Natural killer cell (primary cell): Measurements from ENCODE around the gene ACLY. TPM values are rescaled to one million over a fixed set of nuclear protein-coding genes. Genes with fewer than 3 reads are reported as not detected.

Source experiments
- ATAC-seq, 3 donors: fragments of 150-1000 bp in 2 of 3; fragments of 200-7000 bp in 1 of 3; cut with Tn5 transposase; 1 replicate in 1 of 3; 2 replicates in 2 of 3; pipeline ENCODE4 v1.10.0; 2021; ENCODE audit warnings: mild to moderate bottlenecking in 2 of 3, moderate library complexity in 2 of 3
- DNase-seq, 2 donors: peaks; one replicate each; pipeline versions ENCODE4 v3.0.0 to v3.0.0-alpha.2; 2013 to 2021; ENCODE audit warnings: mixed read lengths in 1 of 2
- H3K27ac ChIP-seq: one replicate; pipeline ENCODE4 v1.5.1; 2013; ENCODE audit warnings: mild to moderate bottlenecking, low read length
- H3K27me3 ChIP-seq: one replicate; pipeline ENCODE4 v1.6.1; 2013; ENCODE audit warnings: low read length; ENCODE audit not compliant: control insufficient read depth, insufficient read depth
- H3K36me3 ChIP-seq: one replicate; pipeline ENCODE4 v1.6.1; 2013; ENCODE audit warnings: low read length; ENCODE audit not compliant: control insufficient read depth, insufficient read depth
- H3K4me1 ChIP-seq: one replicate; pipeline ENCODE4 v1.6.1; 2013; ENCODE audit warnings: low read length; ENCODE audit not compliant: control insufficient read depth, insufficient read depth
- H3K4me3 ChIP-seq: one replicate; pipeline ENCODE4 v1.5.1; 2013; ENCODE audit warnings: low read length
- H3K9me3 ChIP-seq: one replicate; pipeline ENCODE4 v1.6.1; 2013; ENCODE audit warnings: low read length; ENCODE audit not compliant: control insufficient read depth, insufficient read depth
- H3K27ac Mint-ChIP-seq, 2 donors: one replicate each; pipeline ENCODE4 v1.8.0; 2022; ENCODE audit warnings: mild to moderate bottlenecking in 2 of 2, mixed read lengths in 2 of 2, moderate library complexity in 1 of 2
- H3K27me3 Mint-ChIP-seq, 2 donors: one replicate each; pipeline ENCODE4 v1.8.0; 2022; ENCODE audit warnings: low read depth in 2 of 2, mixed read lengths in 2 of 2
- H3K36me3 Mint-ChIP-seq: one replicate; pipeline ENCODE4 v1.8.0; 2022; ENCODE audit warnings: mixed read lengths
- H3K4me1 Mint-ChIP-seq, 2 donors: one replicate each; pipeline ENCODE4 v1.8.0; 2022; ENCODE audit warnings: mixed read lengths in 2 of 2
- H3K4me3 Mint-ChIP-seq: one replicate; pipeline ENCODE4 v1.8.0; 2022; ENCODE audit warnings: mild to moderate bottlenecking, moderate library complexity, mixed read lengths
- H3K9me3 Mint-ChIP-seq, 2 donors: one replicate each; pipeline ENCODE4 v1.8.0; 2022; ENCODE audit warnings: mixed read lengths in 2 of 2
- WGBS: methylation state at CpG from one replicate; pipeline ENCODE4 v1.1.7; 2013; ENCODE audit warnings: missing lambda C conversion rate; ENCODE audit not compliant: insufficient coverage; 5-methylcytosine and 5-hydroxymethylcytosine counted together
- intact Hi-C: fragments of 100-400 bp; cut with micrococcal nuclease; formaldehyde crosslinking; loops from one replicate; pipeline ENCODE4 v1.14.2; 2022
- total RNA-seq, 4 donors: library from RNA; stranded (reverse); fragments of 120-200 nt in 1 of 4; gene quantifications; one replicate each; pipeline versions ENCODE4 v1.2.3 to v1.2.4, GENCODE V29; 2013 to 2022
- TF ChIP-seq, protein P1 (sequence below): fragments of 200-600 bp; IDR thresholded peaks from one replicate; pipeline ENCODE4 v1.8.0; 2022; ENCODE audit warnings: antibody characterized with exemption

The ACLY gene
- total RNA-seq, 3 donors from 2014 or later (not counting 1 experiment from before 2014, with no cell fraction given): 86.5 to 106 (median 106) TPM

DNA sequence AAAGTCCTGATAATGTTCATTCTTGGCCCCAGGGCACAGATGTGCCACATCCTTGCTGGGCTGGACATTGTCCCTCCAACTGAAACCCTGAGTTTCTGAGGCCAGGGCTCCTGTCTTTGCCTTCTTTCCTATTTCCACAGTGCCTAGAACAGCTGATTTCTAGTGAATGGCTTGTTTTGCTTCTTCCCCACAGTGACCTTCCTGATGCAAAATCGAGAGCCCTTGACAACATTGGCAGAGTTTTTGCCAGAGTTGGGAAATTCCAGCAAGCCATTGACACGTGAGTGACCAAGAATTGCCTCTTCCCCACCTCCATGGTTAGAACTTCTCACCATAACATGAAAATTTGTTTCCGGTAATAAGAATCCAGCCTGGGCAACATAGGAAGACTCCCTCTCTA lies 26.2 kb upstream of the ACLY start:
- no peak for ATAC-seq
- 63% methylated on average over 2 of the region's 3 CpGs for WGBS
- intact Hi-C loops: no loop called here

GRCh38 chr17:41943492-41943891 lies 24.7 kb upstream of the ACLY start:
- no peaks in the 10 kb centered on the region for H3K36me3 Mint-ChIP-seq
- TF ChIP-seq, protein P1, sequence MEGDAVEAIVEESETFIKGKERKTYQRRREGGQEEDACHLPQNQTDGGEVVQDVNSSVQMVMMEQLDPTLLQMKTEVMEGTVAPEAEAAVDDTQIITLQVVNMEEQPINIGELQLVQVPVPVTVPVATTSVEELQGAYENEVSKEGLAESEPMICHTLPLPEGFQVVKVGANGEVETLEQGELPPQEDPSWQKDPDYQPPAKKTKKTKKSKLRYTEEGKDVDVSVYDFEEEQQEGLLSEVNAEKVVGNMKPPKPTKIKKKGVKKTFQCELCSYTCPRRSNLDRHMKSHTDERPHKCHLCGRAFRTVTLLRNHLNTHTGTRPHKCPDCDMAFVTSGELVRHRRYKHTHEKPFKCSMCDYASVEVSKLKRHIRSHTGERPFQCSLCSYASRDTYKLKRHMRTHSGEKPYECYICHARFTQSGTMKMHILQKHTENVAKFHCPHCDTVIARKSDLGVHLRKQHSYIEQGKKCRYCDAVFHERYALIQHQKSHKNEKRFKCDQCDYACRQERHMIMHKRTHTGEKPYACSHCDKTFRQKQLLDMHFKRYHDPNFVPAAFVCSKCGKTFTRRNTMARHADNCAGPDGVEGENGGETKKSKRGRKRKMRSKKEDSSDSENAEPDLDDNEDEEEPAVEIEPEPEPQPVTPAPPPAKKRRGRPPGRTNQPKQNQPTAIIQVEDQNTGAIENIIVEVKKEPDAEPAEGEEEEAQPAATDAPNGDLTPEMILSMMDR: no peak

More for the DNA sequence above, 26.2 kb upstream of the ACLY start:
- H3K9me3 ChIP-seq: no peaks in the 10 kb centered on the region
- no peak overlapping the region for H3K4me3 ChIP-seq
- no peak overlapping the region for H3K27ac ChIP-seq
- Mint-ChIP-seq H3K27me3 (peaks cover 4 to 7% of the 10 kb centered on the region in 2 donors), H3K9me3 (no peaks in the 10 kb centered on the region), H3K4me1 (no peaks in the 10 kb centered on the region), H3K36me3 (no peaks in the 10 kb centered on the region), H3K27ac (no peak overlapping the region), H3K4me3 (no peak overlapping the region)
- H3K4me1 ChIP-seq: no peaks in the 10 kb centered on the region
- no peaks in the 10 kb centered on the region for H3K36me3 ChIP-seq
- no peaks in the 10 kb centered on the region for H3K27me3 ChIP-seq
- DNase-seq: no peak
- TF ChIP-seq, protein P1: no peak

DNA sequence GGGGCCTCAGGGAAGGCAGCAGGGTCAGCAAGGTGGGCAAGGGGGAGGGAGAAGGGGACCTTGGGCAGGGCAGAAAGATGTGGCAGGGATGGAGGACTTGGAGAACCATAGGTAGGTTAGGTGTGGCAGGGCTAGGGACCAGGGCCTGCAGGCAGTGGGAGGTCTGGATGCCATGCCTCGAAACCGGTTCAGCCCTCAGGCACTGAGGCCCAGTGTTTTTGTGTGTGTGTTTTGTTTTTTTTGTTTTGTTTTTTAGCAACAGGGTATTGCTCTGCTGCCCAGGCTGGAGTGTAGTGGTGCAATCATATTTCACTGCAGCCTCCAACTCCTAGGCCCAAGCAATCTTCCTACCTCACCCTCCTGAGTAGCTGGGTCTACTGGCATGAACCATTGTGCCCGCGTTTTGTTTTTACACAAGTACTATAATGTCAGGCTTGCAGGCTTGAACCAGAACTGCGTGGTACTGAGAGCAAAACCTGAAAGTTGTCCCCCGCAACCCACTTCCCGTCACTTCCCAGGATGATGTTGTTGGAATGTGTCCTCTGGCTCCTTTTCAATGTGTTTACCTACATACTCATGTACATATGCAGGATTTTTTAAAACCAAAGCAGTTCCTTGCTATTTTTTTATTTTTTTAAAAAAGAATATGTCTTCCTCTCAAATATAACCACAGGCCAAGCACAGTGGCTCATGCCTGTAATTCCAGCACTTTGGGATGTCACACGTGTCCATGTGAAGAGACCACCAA lies 24.0 kb upstream of the ACLY start:
- Mint-ChIP-seq H3K4me3 (no peak overlapping the region), H3K4me1 (no peaks in the 10 kb centered on the region), H3K9me3 (no peaks in the 10 kb centered on the region), H3K27ac (no peak overlapping the region), H3K27me3 (peaks cover 4 to 7% of the 10 kb centered on the region in 2 donors), H3K36me3 (no peaks in the 10 kb centered on the region)
- WGBS: 94% methylated on average over 8 of the region's 8 CpGs
- Histone ChIP-seq H3K27me3 (no peaks in the 10 kb centered on the region), H3K4me3 (no peak overlapping the region), H3K9me3 (no peaks in the 10 kb centered on the region), H3K36me3 (no peaks in the 10 kb centered on the region), H3K27ac (no peak overlapping the region), H3K4me1 (no peaks in the 10 kb centered on the region)
- TF ChIP-seq, protein P1: no peak
- DNase-seq (no peak), ATAC-seq (no peak)
- intact Hi-C loops: no loop called here

More at GRCh38 chr17:41943492-41943891, 24.7 kb upstream of the ACLY start:
- H3K36me3 ChIP-seq: no peaks in the 10 kb centered on the region
- H3K4me3 ChIP-seq: no peak overlapping the region
- no peaks in the 10 kb centered on the region for H3K4me1 Mint-ChIP-seq
- no peak overlapping the region for H3K27ac ChIP-seq
- H3K9me3 Mint-ChIP-seq: no peaks in the 10 kb centered on the region
- intact Hi-C loops: no loop called here
- WGBS: 93% methylated on average over 3 of the region's 3 CpGs
- no peak overlapping the region for H3K4me3 Mint-ChIP-seq
- H3K27me3 Mint-ChIP-seq: peaks cover 4 to 7% of the 10 kb centered on the region in 2 donors
- H3K9me3 ChIP-seq: no peaks in the 10 kb centered on the region
- H3K27ac Mint-ChIP-seq: no peak overlapping the region
- no peak for ATAC-seq
- DNase-seq: no peak
- H3K27me3 ChIP-seq: no peaks in the 10 kb centered on the region
- H3K4me1 ChIP-seq: no peaks in the 10 kb centered on the region

DNA sequence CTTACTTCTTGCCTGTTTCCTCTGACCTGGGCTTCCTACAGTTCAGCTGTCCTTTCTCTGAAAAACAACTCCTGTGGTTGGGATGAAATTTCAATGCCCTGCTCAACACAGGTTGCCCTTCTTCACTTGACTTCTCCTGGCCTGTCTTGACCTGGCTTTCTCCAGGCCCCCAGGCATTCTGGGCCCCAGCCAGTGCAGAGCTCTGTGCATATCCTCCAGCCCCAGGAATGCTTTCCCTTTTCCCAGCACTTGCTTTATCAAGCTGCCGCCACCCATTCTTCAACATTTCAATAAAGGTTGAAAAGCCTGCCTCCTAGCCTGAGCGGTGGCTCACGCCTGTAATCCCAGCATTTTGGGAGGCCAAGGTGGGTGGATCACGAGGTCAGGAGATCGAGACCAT lies 22.4 kb upstream of the ACLY start:
- Mint-ChIP-seq H3K36me3 (no peaks in the 10 kb centered on the region), H3K4me3 (no peak overlapping the region), H3K27me3 (peaks cover 4 to 7% of the 10 kb centered on the region in 2 donors), H3K9me3 (no peaks in the 10 kb centered on the region), H3K4me1 (no peaks in the 10 kb centered on the region), H3K27ac (no peak overlapping the region)
- H3K9me3 ChIP-seq: no peaks in the 10 kb centered on the region
- DNase-seq: no peak
- TF ChIP-seq, protein P1: no peak
- no peak for ATAC-seq
- WGBS: 78% methylated on average over 5 of the region's 5 CpGs
- H3K4me1 ChIP-seq: no peaks in the 10 kb centered on the region
- H3K4me3 ChIP-seq: no peak overlapping the region
- intact Hi-C loops: no loop called here
- H3K27ac ChIP-seq: no peak overlapping the region
- H3K27me3 ChIP-seq: no peaks in the 10 kb centered on the region
- H3K36me3 ChIP-seq: no peaks in the 10 kb centered on the region
